Upper lobe of left lung (tissue), 4 donors: ENCODE results near the gene DENND1A.

ENCODE experiments used
- EP300 ChIP-seq, 4 donors: sonication (generic); formaldehyde crosslinking; IDR thresholded peaks; one replicate each; pipeline ENCODE4 v1.5.1; 2017; ENCODE audit warnings: antibody characterized with exemption in 4 of 4, control low read depth in 2 of 4
- POLR2AphosphoS5 ChIP-seq, 2 donors: sonication (generic); formaldehyde crosslinking; IDR thresholded peaks; one replicate each; pipeline ENCODE4 v1.5.1; 2017; ENCODE audit warnings: antibody characterized with exemption in 2 of 2
- TF ChIP-seq, protein P1 (sequence below), 6 experiments: fragments of 450-650 bp in 4 of 6; fragments of 200-600 bp in 2 of 6; sonication (generic) in 2 of 6; IDR thresholded peaks; one replicate each; pipeline ENCODE4 v1.5.1; 2016 to 2019; ENCODE audit warnings: antibody characterized with exemption in 6 of 6

DNA sequence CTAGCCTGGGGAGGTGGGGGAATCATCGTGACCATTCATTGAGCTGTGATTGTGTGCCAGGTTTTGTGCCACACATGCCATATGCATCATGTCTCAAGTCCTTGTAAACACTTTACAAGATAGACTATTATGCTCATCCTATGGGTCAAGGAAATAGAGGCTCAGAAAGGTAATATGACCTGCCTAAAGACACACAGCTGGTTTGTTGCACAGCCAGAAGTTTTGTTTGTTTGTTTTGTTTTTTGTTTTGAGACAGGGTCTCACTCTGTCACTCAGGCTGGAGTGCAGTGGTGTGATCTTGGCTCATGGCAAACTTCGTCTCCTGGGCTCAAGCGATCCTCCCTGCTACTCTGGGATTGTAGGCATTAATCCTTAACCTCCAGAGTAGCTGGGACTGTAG lies 595.3 kb downstream of the DENND1A start:
- no peak for TF ChIP-seq POLR2AphosphoS5 (IDR thresholded peaks at IDR 0.05)
- TF ChIP-seq, protein P1, sequence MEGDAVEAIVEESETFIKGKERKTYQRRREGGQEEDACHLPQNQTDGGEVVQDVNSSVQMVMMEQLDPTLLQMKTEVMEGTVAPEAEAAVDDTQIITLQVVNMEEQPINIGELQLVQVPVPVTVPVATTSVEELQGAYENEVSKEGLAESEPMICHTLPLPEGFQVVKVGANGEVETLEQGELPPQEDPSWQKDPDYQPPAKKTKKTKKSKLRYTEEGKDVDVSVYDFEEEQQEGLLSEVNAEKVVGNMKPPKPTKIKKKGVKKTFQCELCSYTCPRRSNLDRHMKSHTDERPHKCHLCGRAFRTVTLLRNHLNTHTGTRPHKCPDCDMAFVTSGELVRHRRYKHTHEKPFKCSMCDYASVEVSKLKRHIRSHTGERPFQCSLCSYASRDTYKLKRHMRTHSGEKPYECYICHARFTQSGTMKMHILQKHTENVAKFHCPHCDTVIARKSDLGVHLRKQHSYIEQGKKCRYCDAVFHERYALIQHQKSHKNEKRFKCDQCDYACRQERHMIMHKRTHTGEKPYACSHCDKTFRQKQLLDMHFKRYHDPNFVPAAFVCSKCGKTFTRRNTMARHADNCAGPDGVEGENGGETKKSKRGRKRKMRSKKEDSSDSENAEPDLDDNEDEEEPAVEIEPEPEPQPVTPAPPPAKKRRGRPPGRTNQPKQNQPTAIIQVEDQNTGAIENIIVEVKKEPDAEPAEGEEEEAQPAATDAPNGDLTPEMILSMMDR (IDR thresholded peaks at IDR 0.05), result no peak
- TF ChIP-seq EP300 (IDR thresholded peaks at IDR 0.05), result no peak
